Vagina (tissue), 2 donors: ENCODE data around the gene ASMT. TPM values are rescaled to one million over a fixed set of nuclear protein-coding genes. Genes with fewer than 3 reads are reported as not detected.
"Not testable (repeated sequence)": the region's sequence is repeated elsewhere in the genome, so short reads cannot be mapped to it uniquely, and the experiment has no call there.

Experiments used
- DNase-seq, 2 donors: peaks; one replicate each; pipeline ENCODE4 v3.0.0-alpha.2; 2017; ENCODE audit errors: extremely low spot score in 2 of 2
- H3K27ac ChIP-seq: fragments of 200-600 bp; sonication (generic); one replicate; pipeline ENCODE4 v1.5.1; 2019
- H3K27me3 ChIP-seq: fragments of 200-600 bp; sonication (generic); one replicate; pipeline ENCODE4 v1.5.1; 2019
- H3K36me3 ChIP-seq, 2 donors: fragments of 200-600 bp; sonication (generic); one replicate each; pipeline ENCODE4 v1.5.1; 2017 to 2019
- H3K4me1 ChIP-seq: fragments of 200-600 bp; sonication (generic); one replicate; pipeline ENCODE4 v1.5.1; 2019
- H3K4me3 ChIP-seq, 2 donors: fragments of 200-600 bp; sonication (generic); 1 replicate in 1 of 2; 2 replicates in 1 of 2; pipeline ENCODE4 v1.5.1; 2016 to 2019
- H3K9me3 ChIP-seq: fragments of 200-600 bp; sonication (generic); one replicate; pipeline ENCODE4 v1.5.1; 2019
- CTCF ChIP-seq, 3 experiments: fragments of 450-650 bp in 2 of 3; fragments of 200-600 bp in 1 of 3; sonication (generic) in 1 of 3; IDR thresholded peaks; one replicate each; pipeline ENCODE4 v1.5.1; 2017 to 2019; ENCODE audit warnings: antibody characterized with exemption in 3 of 3, mild to moderate bottlenecking in 2 of 3, moderate library complexity in 2 of 3
- POLR2A ChIP-seq, 2 donors: fragments of 450-650 bp; IDR thresholded peaks; one replicate each; pipeline ENCODE4 v1.6.1; 2017; ENCODE audit warnings: antibody characterized with exemption in 2 of 2, mild to moderate bottlenecking in 2 of 2, moderate library complexity in 2 of 2
- POLR2AphosphoS5 ChIP-seq, 2 donors: sonication (generic); formaldehyde crosslinking; IDR thresholded peaks; one replicate each; pipeline ENCODE4 v1.9.0; 2017; ENCODE audit warnings: antibody characterized with exemption in 2 of 2, mild to moderate bottlenecking in 2 of 2, low read depth in 1 of 2; ENCODE audit not compliant: insufficient read depth in 1 of 2
- intact Hi-C: fragments of 100-400 bp; cut with DNase I; formaldehyde crosslinking; loops from one replicate; pipeline ENCODE4 v1.15.1; 2023
- total RNA-seq: library from RNA; depleted of rRNA; stranded (reverse); fragments of >200 nt; gene quantifications from one replicate; pipeline ENCODE4 v1.2.3, GENCODE V29; 2016

The ASMT gene, protein sequence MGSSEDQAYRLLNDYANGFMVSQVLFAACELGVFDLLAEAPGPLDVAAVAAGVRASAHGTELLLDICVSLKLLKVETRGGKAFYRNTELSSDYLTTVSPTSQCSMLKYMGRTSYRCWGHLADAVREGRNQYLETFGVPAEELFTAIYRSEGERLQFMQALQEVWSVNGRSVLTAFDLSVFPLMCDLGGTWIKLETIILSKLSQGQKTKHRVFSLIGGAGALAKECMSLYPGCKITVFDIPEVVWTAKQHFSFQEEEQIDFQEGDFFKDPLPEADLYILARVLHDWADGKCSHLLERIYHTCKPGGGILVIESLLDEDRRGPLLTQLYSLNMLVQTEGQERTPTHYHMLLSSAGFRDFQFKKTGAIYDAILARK
- total RNA-seq: not detected

DNA sequence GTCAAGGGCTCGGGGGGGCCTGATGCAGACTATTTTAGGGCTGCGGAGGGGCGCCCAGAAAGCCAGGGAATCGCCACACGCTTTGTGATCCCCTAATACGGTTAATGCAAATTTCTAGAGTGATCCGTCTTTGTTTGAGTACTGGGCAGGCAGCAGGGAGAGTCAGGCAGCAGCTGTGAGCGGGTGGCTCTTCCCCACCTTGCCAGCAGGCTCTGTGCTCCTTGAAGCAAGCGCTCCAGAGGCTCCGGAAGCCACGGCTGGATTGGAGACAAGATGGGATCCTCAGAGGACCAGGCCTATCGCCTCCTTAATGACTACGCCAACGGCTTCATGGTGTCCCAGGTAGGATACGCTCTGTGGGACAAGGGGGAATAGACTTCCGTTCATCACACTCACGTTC lies at the start of gene ASMT:
Gene ASMT (plus strand): TSS at position 133 of the 400 bp plus-strand sequence. CDS start 141 bp downstream, at position 274.
- H3K4me1 ChIP-seq: no peaks in the 10 kb centered on the region
- H3K4me3 ChIP-seq: no peak within 1 kb of the TSS
- no peaks in the 10 kb centered on the region for H3K9me3 ChIP-seq
- TF ChIP-seq POLR2A (IDR thresholded peaks at IDR 0.05): no peak
- TF ChIP-seq CTCF (IDR thresholded peaks at IDR 0.05): no peak
- TF ChIP-seq POLR2AphosphoS5 (IDR thresholded peaks at IDR 0.05; ENCODE audit: insufficient read depth in 1 of 2, low read depth in 1 of 2): no peak
- DNase-seq: no peak
- H3K36me3 ChIP-seq: no peaks in the 10 kb centered on the region
- no peaks in the 10 kb centered on the region for H3K27me3 ChIP-seq
- intact Hi-C loops: no loop called here
- H3K27ac ChIP-seq: no peak within 1 kb of the TSS

DNA sequence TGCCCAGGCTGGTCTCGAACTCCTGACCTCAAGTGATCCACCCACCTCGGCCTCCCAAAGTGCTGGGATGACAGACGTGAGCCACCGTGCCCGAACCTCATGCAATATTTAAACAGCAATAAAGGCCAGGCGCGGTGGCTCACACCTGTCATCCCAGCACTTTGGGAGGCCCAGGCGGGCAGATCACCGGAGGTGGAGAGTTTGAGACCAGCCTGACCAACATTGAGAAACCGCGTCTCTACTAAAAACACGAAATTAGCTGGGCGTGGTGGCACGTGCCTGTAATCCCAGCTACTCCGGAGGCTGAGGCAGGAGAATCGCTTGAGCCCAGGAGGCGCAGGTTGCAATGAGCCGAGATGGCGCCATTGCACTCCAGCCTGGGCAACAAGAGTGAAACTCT lies 40.7 kb upstream of the ASMT start:
- H3K36me3 ChIP-seq, intact Hi-C loops, H3K4me3 ChIP-seq, H3K27ac ChIP-seq, H3K4me1 ChIP-seq, H3K9me3 ChIP-seq, H3K27me3 ChIP-seq: not testable (repeated sequence)
- DNase-seq: peak in 1 of 2 donors; percentile 40

GRCh38 chrX:1576201-1576992 lies 38.5 kb upstream of the ASMT start:
- no peaks in the 10 kb centered on the region for H3K36me3 ChIP-seq
- no peaks in the 10 kb centered on the region for H3K4me1 ChIP-seq
- TF ChIP-seq POLR2AphosphoS5 (IDR thresholded peaks at IDR 0.05; ENCODE audit: insufficient read depth in 1 of 2, low read depth in 1 of 2): no peak
- TF ChIP-seq POLR2A (IDR thresholded peaks at IDR 0.05): no peak
- TF ChIP-seq CTCF (IDR thresholded peaks at IDR 0.05): no peak
- H3K9me3 ChIP-seq: no peaks in the 10 kb centered on the region
- intact Hi-C loops: no loop called here
- no peaks in the 10 kb centered on the region for H3K27me3 ChIP-seq
- no peak overlapping the region for H3K4me3 ChIP-seq
- peak in 1 of 2 donors; percentile 37 for DNase-seq
- H3K27ac ChIP-seq: no peak overlapping the region

DNA sequence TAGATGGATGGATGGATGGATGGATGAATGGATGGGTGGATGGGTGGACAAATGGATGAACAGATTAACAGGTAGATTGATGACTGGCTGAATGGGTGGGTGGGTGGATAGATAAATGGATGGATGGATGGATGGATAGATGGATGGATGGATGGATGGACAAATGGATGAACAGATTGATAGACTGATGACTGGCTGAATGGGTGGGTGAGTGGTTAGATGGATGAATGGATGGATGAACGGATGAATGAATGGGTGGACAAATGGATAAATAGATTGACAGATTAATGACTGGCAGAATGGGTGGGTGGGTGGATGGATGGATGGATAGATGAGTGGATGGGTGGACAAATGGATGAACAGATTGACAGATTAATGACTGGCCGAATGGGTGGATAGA lies 37.0 kb upstream of the ASMT start:
- DNase-seq: peak in 1 of 2 donors; percentile 19
- no peaks in the 10 kb centered on the region for H3K27me3 ChIP-seq
- no peaks in the 10 kb centered on the region for H3K9me3 ChIP-seq
- no peaks in the 10 kb centered on the region for H3K4me1 ChIP-seq
- intact Hi-C loops: no loop called here
- TF ChIP-seq CTCF (IDR thresholded peaks at IDR 0.05) (no peak), POLR2A (IDR thresholded peaks at IDR 0.05) (no peak), POLR2AphosphoS5 (IDR thresholded peaks at IDR 0.05; ENCODE audit: insufficient read depth in 1 of 2, low read depth in 1 of 2) (no peak)
- H3K27ac ChIP-seq: no peak overlapping the region
- no peak overlapping the region for H3K4me3 ChIP-seq
- no peaks in the 10 kb centered on the region for H3K36me3 ChIP-seq

DNA sequence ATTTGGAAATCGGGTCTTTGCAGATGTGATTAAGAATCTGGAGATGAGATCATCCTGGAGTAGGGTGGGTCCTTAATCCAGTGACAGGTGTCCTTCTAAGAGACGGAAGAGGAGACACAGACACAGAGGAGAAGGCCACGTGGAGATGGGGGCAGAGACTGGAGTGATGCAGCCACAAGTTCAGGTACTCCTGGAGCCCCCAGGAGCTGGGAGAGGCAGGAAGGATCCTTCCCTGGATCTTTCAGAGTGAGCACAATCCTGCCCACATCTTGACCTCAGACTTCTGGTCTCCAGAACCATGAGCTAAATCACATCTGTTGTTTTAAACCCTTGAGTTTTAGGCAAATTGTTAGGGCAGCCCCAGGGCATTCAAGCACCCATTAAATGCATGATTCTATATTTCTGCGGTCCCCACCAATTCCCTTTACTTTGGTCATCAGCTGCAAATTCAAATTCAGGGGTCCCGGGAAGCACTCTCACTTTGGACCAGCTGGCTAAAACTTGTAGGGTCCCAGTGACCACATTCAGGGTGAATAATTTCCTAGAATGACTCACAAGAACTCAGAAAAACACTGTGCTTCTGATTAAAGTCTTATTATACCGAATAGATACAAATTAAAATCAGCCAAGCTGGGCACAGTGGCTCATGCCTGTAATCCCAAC lies 36.2 kb upstream of the ASMT start:
- H3K9me3 ChIP-seq: no peaks in the 10 kb centered on the region
- H3K4me3 ChIP-seq: no peak overlapping the region
- H3K36me3 ChIP-seq: no peaks in the 10 kb centered on the region
- intact Hi-C loops: no loop called here
- no peak overlapping the region for H3K27ac ChIP-seq
- no peaks in the 10 kb centered on the region for H3K27me3 ChIP-seq
- DNase-seq: peak in 1 of 2 donors; percentile 91
- no peak for TF ChIP-seq CTCF (IDR thresholded peaks at IDR 0.05)
- TF ChIP-seq POLR2A (IDR thresholded peaks at IDR 0.05): no peak
- no peak for TF ChIP-seq POLR2AphosphoS5 (IDR thresholded peaks at IDR 0.05; ENCODE audit: insufficient read depth in 1 of 2, low read depth in 1 of 2)
- no peaks in the 10 kb centered on the region for H3K4me1 ChIP-seq
